Body of pancreas (tissue), 4 donors: Measurements from ENCODE around the gene RPS21. TPM values are rescaled to one million over a fixed set of nuclear protein-coding genes. Genes with fewer than 3 reads are reported as not detected.

Experiments
- ATAC-seq: fragments of 150-250 bp; one replicate; pipeline ENCODE4 v1.9.1; 2016
- DNase-seq, 4 donors: peaks; one replicate each; pipeline ENCODE4 v3.0.0-alpha.2; 2019
- H3K27ac ChIP-seq, 4 donors: fragments of 200-600 bp; sonication (generic); 1 replicate in 3 of 4; 2 replicates in 1 of 4; pipeline versions ENCODE4 v1.5.1 to v1.6.1; 2016 to 2019; ENCODE audit warnings: mild to moderate bottlenecking in 1 of 4, mixed read lengths in 1 of 4, moderate library complexity in 1 of 4
- H3K27me3 ChIP-seq, 2 donors: fragments of 200-600 bp; sonication (generic); one replicate each; pipeline ENCODE4 v1.6.0; 2016; ENCODE audit warnings: mild to moderate bottlenecking in 1 of 2
- H3K36me3 ChIP-seq, 2 donors: fragments of 200-600 bp; sonication (generic); replicated peaks in 1 of 2; 2 replicates each; pipeline ENCODE4 v1.5.1; 2016; ENCODE audit warnings: low read depth in 2 of 2; ENCODE audit not compliant: insufficient read depth in 1 of 2
- H3K4me1 ChIP-seq: fragments of 200-600 bp; sonication (generic); one replicate; pipeline ENCODE4 v1.6.0; 2016
- H3K4me3 ChIP-seq, 2 donors: fragments of 200-600 bp; sonication (generic); 1 replicate in 1 of 2; 2 replicates in 1 of 2; pipeline ENCODE4 v1.5.1; 2016 to 2019
- H3K9me3 ChIP-seq, 3 donors: fragments of 200-600 bp; sonication (generic); 1 replicate in 2 of 3; 2 replicates in 1 of 3; pipeline ENCODE4 v1.5.1; 2016
- POLR2A ChIP-seq, 3 donors: fragments of 450-650 bp; IDR thresholded peaks; one replicate each; pipeline ENCODE4 v1.6.1; 2016; ENCODE audit warnings: antibody characterized with exemption in 3 of 3, mild to moderate bottlenecking in 2 of 3
- WGBS, 2 donors: methylation state at CpG; one replicate each; pipeline ENCODE4 v1.1.5; 2017; 5-methylcytosine and 5-hydroxymethylcytosine counted together
- intact Hi-C: fragments of 100-400 bp; cut with DNase I; formaldehyde crosslinking; loops from one replicate; pipeline ENCODE4 v1.15.1; 2023
- total RNA-seq, 2 donors: library from RNA; depleted of rRNA; stranded (reverse); fragments of >200 nt; gene quantifications; one replicate each; pipeline ENCODE4 v1.1.0, GENCODE V29; 2016
- TF ChIP-seq, protein P1 (sequence below), 7 experiments: fragments of 450-650 bp in 4 of 7; fragments of 200-600 bp in 3 of 7; sonication (generic) in 3 of 7; IDR thresholded peaks; one replicate each; pipeline ENCODE4 v1.5.1; 2016 to 2019; ENCODE audit warnings: antibody characterized with exemption in 7 of 7

Gene RPS21
- total RNA-seq, 2 donors from 2014 or later, result 654 to 656 TPM

DNA sequence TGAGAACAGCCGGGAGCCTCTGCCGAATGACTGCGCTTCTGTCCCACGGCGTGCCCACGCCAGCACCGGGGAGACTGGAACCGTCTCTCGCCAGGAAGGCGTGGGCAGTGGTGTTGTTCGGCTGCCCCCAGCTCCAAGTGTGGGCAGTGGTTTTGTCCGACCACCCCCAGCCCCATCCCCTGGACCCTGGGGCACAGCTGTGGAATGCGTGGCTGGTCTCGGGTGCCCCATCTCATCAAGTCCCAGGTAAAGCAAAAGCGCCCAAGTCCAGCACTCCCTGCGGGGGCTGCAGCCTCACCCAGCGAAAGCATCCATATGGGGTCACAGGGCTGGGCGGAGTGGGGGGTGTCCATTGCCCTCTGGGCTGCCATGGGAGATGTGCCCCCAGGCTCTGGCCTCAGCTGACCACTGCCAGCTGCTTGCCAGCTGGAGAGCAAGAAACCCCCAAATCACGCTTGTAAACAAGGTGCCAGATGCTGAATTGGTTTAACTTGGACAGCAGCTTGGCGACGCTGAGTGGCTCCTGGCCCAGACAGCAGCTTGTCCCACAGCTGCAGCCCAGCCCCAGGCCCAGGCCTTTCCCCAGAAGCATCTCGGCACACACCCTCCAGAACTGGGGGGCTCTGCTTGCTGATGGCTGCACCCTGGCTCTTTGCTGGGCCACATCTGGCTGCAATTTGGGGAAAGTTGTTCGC, 15.7 kb downstream of the RPS21 start:
- Histone ChIP-seq H3K36me3 (no peaks in the 10 kb centered on the region), H3K4me3 (no peak overlapping the region), H3K4me1 (peaks cover 20% of the 10 kb centered on the region), H3K9me3 (no peaks in the 10 kb centered on the region), H3K27me3 (no peaks in the 10 kb centered on the region), H3K27ac (no peak overlapping the region)
- no peak for DNase-seq
- WGBS, 2 donors, result 89 to 91% methylated on average over 7 to 23 of the region's 23 CpGs
- intact Hi-C loops, result no loop called here
- ATAC-seq, result no peak
- no peak for TF ChIP-seq POLR2A (IDR thresholded peaks at IDR 0.05)
- TF ChIP-seq, protein P1, sequence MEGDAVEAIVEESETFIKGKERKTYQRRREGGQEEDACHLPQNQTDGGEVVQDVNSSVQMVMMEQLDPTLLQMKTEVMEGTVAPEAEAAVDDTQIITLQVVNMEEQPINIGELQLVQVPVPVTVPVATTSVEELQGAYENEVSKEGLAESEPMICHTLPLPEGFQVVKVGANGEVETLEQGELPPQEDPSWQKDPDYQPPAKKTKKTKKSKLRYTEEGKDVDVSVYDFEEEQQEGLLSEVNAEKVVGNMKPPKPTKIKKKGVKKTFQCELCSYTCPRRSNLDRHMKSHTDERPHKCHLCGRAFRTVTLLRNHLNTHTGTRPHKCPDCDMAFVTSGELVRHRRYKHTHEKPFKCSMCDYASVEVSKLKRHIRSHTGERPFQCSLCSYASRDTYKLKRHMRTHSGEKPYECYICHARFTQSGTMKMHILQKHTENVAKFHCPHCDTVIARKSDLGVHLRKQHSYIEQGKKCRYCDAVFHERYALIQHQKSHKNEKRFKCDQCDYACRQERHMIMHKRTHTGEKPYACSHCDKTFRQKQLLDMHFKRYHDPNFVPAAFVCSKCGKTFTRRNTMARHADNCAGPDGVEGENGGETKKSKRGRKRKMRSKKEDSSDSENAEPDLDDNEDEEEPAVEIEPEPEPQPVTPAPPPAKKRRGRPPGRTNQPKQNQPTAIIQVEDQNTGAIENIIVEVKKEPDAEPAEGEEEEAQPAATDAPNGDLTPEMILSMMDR (IDR thresholded peaks at IDR 0.05), result no peak

DNA sequence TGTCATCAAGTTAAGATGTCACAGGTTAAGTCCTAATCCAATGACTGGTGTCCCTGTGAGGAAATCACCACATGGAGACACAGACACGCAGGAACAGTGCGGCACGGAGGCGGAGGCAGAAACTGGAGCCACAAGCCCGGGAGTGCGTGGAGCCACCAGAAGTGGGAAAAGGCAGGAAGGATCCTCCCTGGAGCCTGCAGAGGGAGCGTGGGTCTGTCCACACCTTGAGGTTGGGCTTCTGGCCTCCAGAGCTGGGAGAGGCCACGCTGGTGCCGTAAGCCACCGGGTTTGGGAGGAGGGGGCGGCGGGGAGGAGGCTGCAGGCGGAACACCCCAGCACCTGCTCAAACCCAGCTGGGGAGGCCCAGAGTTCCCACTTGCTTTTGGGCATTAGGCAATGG, 16.4 kb downstream of the RPS21 start:
- Histone ChIP-seq H3K36me3 (no peaks in the 10 kb centered on the region), H3K27ac (no peak overlapping the region), H3K4me3 (no peak overlapping the region), H3K9me3 (no peaks in the 10 kb centered on the region), H3K27me3 (no peaks in the 10 kb centered on the region), H3K4me1 (peaks cover 24% of the 10 kb centered on the region)
- no peak for ATAC-seq
- 84 to 90% methylated on average over 13 of the region's 13 CpGs for WGBS, 2 donors
- DNase-seq, result no peak
- TF ChIP-seq, protein P1 (IDR thresholded peaks at IDR 0.05), result no peak
- TF ChIP-seq POLR2A (IDR thresholded peaks at IDR 0.05), result no peak
- intact Hi-C loops, result no loop called here

DNA sequence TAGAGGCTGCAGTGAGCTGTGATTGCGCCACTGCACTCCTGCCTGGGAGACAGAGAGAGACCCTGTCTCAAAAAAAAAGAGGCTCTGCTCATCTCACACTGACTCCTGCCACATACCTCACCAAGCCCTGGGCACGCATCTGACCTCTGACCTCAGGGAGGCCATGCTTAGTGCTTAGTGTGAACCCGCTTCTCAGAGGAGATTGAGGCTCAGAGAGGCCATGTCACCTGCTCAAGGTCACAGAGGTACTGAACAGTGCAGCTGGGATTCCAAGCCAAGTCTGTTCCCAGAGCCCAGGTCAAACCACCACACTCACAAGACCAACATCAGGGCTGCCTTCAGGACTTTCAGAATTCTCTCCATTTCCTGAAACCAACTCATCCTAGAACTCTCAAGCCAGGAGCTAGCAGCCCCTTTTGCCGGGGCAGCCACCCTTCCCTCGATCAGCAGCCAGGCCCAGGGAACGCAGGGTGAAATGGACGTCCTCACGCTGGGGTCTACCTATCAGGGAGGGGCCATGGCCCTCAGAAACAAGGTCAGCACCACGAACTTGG, 17.3 kb downstream of the RPS21 start:
- H3K27ac ChIP-seq, result no peak overlapping the region
- TF ChIP-seq, protein P1 (IDR thresholded peaks at IDR 0.05), result no peak
- TF ChIP-seq POLR2A (IDR thresholded peaks at IDR 0.05), result no peak
- intact Hi-C loops, result no loop called here
- 90 to 94% methylated on average over 9 of the region's 9 CpGs for WGBS, 2 donors
- ATAC-seq (no peak), DNase-seq (no peak)
- H3K36me3 ChIP-seq, result no peaks in the 10 kb centered on the region
- H3K27me3 ChIP-seq, result no peaks in the 10 kb centered on the region
- H3K4me1 ChIP-seq, result peaks cover 26% of the 10 kb centered on the region
- no peak overlapping the region for H3K4me3 ChIP-seq
- no peaks in the 10 kb centered on the region for H3K9me3 ChIP-seq

DNA sequence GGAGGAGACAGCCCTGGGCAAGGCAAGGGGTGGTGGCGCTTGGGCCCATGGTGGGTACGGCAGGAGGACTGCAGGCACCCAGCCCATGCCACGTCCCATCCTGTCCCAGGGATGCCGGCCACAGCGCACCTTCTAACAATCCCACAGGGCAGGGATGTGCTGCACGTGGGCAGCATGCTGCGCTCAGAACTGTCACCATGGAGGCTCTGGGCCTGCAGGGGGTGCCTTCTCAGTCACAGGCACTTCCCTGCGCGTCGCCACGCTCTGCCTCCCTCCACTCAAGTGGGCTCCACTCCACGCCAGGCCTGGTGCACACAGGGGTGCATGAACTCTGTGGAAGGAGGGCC, 17.8 kb downstream of the RPS21 start:
- 95 to 100% methylated on average over 2 to 12 of the region's 12 CpGs for WGBS, 2 donors
- no peaks in the 10 kb centered on the region for H3K27me3 ChIP-seq
- ATAC-seq (no peak), DNase-seq (no peak)
- H3K36me3 ChIP-seq, result no peaks in the 10 kb centered on the region
- H3K9me3 ChIP-seq, result no peaks in the 10 kb centered on the region
- intact Hi-C loops, result no loop called here
- TF ChIP-seq POLR2A (IDR thresholded peaks at IDR 0.05), result no peak
- TF ChIP-seq, protein P1 (IDR thresholded peaks at IDR 0.05), result no peak
- H3K4me3 ChIP-seq, result no peak overlapping the region
- H3K4me1 ChIP-seq, result peaks cover 31% of the 10 kb centered on the region
- no peak overlapping the region for H3K27ac ChIP-seq
